HG03520 (cell line): ENCODE measurements around the gene EEFSEC.

ENCODE experiments used
- ATAC-seq: cut with Tn5 transposase; IDR thresholded peaks from one replicate; pipeline ENCODE4 v1.9.1; 2021; ENCODE audit warnings: mild to moderate bottlenecking, moderate library complexity; ENCODE audit not compliant: unreplicated experiment

EEFSEC gene

DNA sequence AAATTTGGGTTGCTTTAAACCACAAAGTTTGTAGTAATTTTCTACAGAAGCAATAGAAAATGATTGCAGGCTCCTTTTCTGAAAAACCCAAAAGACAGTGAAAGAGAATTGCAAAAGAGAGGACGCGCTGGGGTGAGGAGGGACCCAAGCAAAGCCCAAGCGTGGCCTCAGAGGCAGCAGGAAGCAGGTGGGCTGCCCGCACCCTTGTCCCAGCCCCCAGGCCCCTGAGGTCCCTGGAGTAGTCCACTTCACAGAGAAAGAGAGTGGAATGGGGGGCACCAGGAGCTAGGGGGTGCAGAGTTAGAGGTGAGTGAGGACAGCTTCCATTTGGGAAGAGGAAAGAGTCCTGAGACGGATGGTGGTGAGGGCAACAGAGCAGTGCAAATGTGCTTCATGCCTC lies 301.8 kb downstream of the EEFSEC start:
- ATAC-seq: no peak

DNA sequence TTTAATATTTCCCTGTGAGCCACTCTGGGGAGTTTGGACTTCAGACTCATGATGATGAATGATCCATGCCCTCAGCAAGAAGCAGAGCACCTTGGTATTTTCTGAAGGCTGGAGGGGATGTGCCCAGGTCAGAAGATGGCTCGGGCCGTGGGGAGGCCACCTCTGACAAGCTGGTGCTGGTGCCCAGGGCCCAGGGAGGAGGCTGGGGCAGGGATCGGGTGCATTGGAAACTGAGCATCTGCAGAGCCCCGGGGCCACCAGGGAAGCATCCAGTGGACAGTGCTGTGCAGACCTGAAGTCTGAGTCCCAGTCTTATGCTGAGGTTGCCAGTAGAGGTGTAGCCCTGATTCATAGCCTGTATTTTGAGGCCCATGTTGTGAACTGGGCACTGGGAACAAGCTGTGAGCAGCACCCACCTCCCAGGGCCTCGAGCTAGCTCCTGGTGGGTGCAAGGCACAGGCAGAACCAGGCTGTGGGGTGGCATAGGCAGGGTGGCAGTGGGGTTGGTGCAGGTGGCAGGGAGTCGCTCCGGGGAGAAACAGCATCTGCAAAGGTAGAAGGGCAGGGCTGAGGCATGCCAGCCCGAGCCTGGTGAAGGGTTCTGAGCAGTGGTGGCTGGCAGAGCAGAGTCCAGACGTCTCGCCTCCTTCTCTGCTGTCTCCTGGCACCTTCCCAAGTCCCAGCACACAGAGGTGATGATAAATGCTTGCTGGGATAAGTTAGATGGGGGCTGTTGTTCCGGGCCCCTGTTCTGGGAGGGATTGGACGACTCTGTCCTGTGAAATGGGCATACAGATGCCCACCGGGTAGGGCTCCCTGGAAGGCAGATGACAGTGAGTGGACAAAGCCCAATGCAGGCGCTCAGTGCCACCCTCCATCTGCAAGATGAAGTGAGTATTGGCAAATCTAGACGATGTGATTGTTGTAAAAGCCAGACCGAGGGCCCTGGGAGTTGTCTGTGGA lies 302.8 kb downstream of the EEFSEC start:
- no peak for ATAC-seq

DNA sequence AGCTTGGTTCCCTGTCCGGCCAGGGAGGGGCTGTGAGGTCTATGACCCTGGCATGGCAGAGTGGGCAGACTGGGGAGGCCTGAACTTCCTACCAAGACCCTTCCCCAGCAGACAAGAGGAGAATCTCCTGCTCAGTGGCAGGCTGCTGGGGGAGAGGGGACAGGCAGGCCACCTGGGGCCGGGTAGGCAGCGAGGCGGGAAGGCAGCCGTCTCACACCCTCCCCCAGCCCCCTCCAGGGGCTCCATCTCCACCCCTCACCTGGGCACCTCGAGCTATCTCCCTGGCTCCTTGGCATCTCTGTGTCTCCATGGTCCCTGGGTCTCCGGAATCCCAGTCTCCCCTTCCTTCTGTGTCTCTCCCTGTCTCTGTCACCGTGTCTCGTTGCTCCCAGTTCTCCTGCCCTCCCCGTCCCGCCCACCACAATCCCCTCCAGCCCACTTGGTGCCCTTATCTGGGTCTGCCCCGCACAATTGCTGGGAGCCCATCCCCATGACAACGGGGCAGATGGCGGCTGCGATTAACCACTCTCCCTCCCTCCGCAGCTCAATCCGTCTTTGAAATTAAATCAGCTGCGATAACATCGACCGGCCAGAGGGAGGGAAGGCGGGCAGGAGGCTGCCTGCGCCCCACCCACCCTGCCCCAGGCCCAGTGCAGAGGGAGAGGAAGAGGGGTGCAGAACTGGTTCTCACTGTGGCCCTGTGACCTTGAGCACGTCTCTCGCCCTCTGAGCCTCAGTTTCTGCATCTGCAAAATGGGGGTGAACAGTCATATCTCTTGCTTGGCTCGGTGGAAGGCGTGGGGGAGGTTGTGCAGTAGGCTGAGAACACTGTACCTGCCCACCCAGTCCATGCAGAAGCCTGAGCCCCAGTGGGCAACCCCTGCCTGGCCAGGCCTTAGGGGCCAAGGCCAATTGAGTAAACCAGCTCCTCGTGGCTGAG lies 303.8 kb downstream of the EEFSEC start:
- no peak for ATAC-seq

DNA sequence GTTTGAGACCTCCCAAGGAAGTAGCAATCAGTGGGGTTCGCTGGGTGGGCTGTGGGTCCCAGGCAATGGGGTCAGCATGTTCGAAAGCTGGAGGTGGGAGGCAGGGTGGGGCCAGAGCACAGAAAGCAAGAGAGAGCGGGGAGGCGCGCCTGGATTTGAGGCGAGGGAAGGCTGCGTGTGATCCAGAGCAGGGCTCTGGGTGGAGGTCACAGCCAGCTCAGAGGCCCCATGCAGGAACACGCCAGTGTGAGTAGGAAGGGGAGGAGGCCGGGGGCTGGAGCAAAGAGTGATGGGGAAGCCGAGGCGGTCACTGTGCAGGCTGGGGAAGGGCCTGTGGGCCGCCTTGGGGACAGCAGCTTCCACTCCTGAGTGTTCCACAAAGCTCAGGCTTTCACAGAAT lies 304.7 kb downstream of the EEFSEC start:
- no peak for ATAC-seq
